Epidermal melanocyte (primary cell): Measurements from ENCODE around the gene CTPS2.

Source experiments
- DNase-seq: peaks from one replicate; pipeline ENCODE4 v3.0.0; 2011; ENCODE audit warnings: low spot score; ENCODE audit not compliant: insufficient read length

CTPS2 gene

GRCh38 chrX:16711893-16712547 is 449 bp downstream of the CTPS2 start:
- no peak for DNase-seq

- no peak for DNase-seq
These were observed 1.2 kb downstream of the CTPS2 start for GRCh38 chrX:16711219-16711811.

- no peak for DNase-seq
These were observed 4.5 kb downstream of the CTPS2 start for GRCh38 chrX:16708016-16708415.

- DNase-seq = no peak
These were observed 7.1 kb downstream of the CTPS2 start for GRCh38 chrX:16705370-16705769.

GRCh38 chrX:16702700-16703599 is 9.5 kb downstream of the CTPS2 start:
- no peak for DNase-seq

GRCh38 chrX:16700734-16701133 is 11.7 kb downstream of the CTPS2 start:
- DNase-seq = no peak

- no peak for DNase-seq
These were observed 13.1 kb downstream of the CTPS2 start for GRCh38 chrX:16699389-16699788.

- no peak for DNase-seq
These were observed 15.5 kb downstream of the CTPS2 start for GRCh38 chrX:16696956-16697355.

GRCh38 chrX:16695079-16695676 is 17.3 kb downstream of the CTPS2 start:
- no peak for DNase-seq

- DNase-seq = no peak
These were observed 25.0 kb downstream of the CTPS2 start for GRCh38 chrX:16687514-16687913.

- DNase-seq = no peak
These were observed 29.3 kb downstream of the CTPS2 start for GRCh38 chrX:16683007-16683664.

- no peak for DNase-seq
These were observed 33.8 kb downstream of the CTPS2 start for GRCh38 chrX:16678689-16679088.

GRCh38 chrX:16671005-16671404 is 41.5 kb downstream of the CTPS2 start:
- peak; percentile 62 for DNase-seq

GRCh38 chrX:16666541-16666940 is 45.9 kb downstream of the CTPS2 start:
- no peak for DNase-seq

- no peak for DNase-seq
These were observed 47.4 kb downstream of the CTPS2 start for GRCh38 chrX:16665089-16665488.

- no peak for DNase-seq
These were observed 47.8 kb downstream of the CTPS2 start for GRCh38 chrX:16664626-16665025.

GRCh38 chrX:16664074-16664473 is 48.4 kb downstream of the CTPS2 start:
- no peak for DNase-seq

GRCh38 chrX:16662402-16662801 is 50.1 kb downstream of the CTPS2 start:
- DNase-seq = no peak

GRCh38 chrX:16661495-16661894 is 51.0 kb downstream of the CTPS2 start:
- DNase-seq = no peak

- no peak for DNase-seq
These were observed 53.1 kb downstream of the CTPS2 start for GRCh38 chrX:16659321-16659720.

- no peak for DNase-seq
These were observed 54.2 kb downstream of the CTPS2 start for GRCh38 chrX:16658284-16658683.
